T-cell (primary cell): ENCODE data around the gene SYNDIG1L. TPM values are rescaled to one million over a fixed set of nuclear protein-coding genes. Genes with fewer than 3 reads are reported as not detected.

Source experiments
- ATAC-seq, 4 experiments: fragments of 200-7000 bp in 3 of 4; fragments of 150-1000 bp in 1 of 4; cut with Tn5 transposase; replicated peaks in 1 of 4; 1 replicate in 3 of 4; 2 replicates in 1 of 4; pipeline ENCODE4 v1.10.0; 2021; ENCODE audit warnings: moderate library complexity in 3 of 4, mild to moderate bottlenecking in 2 of 4, moderate number of reproducible peaks in 1 of 4
- CTCF ChIA-PET, 2 donors: fragments of 300-600 bp; sonication (Branson Sonifier 250); formaldehyde crosslinking; loops; one replicate each; lab custom pipeline; 2022; ENCODE audit warnings: antibody characterized with exemption in 2 of 2; lab: Charles Lee
- POLR2A ChIA-PET, 2 donors: fragments of 300-600 bp; sonication (Branson Sonifier 250); formaldehyde crosslinking; loops; one replicate each; lab custom pipeline; 2022; ENCODE audit warnings: antibody characterized with exemption in 2 of 2; lab: Charles Lee
- DNase-seq, 35 experiments: peaks; one replicate each; pipeline versions ENCODE4 v3.0.0 to v3.0.0-alpha.2; 2013 to 2023
- H3K27ac ChIP-seq: one replicate; pipeline ENCODE4 v1.5.1; 2013; ENCODE audit warnings: low read length
- H3K27me3 ChIP-seq, 2 experiments: replicated peaks in 1 of 2; 1 replicate in 1 of 2; 2 replicates in 1 of 2; pipeline versions ENCODE4 v1.6.1 to v1.7.0; 2013; ENCODE audit warnings: low read length in 1 of 2, mixed read lengths in 1 of 2; ENCODE audit not compliant: control insufficient read depth in 2 of 2, insufficient read depth in 2 of 2; ENCODE audit errors: extremely low read depth in 1 of 2
- H3K36me3 ChIP-seq, 2 donors: 1 replicate in 1 of 2; 2 replicates in 1 of 2; pipeline versions ENCODE4 v1.6.1 to v1.7.0; 2013; ENCODE audit warnings: low read length in 1 of 2; ENCODE audit not compliant: control insufficient read depth in 2 of 2, insufficient read depth in 1 of 2; ENCODE audit errors: extremely low read depth in 1 of 2
- H3K4me1 ChIP-seq, 2 experiments: 1 replicate in 1 of 2; 2 replicates in 1 of 2; pipeline versions ENCODE4 v1.6.1 to v1.7.0; 2013; ENCODE audit warnings: low read length in 2 of 2, mixed read lengths in 1 of 2; ENCODE audit not compliant: insufficient read depth in 2 of 2, control insufficient read depth in 1 of 2; ENCODE audit errors: extremely low read depth in 1 of 2
- H3K4me3 ChIP-seq, 2 donors: 1 replicate in 1 of 2; 2 replicates in 1 of 2; pipeline versions ENCODE4 v1.5.1 to v1.7.0; 2013; ENCODE audit warnings: mild to moderate bottlenecking in 2 of 2, low read length in 1 of 2, moderate library complexity in 1 of 2; ENCODE audit not compliant: control insufficient read depth in 1 of 2; ENCODE audit errors: extremely low read depth in 1 of 2
- H3K9me3 ChIP-seq: 2 replicates; pipeline ENCODE4 v1.7.0; 2013
- H3K27ac Mint-ChIP-seq, 2 donors: one replicate each; pipeline ENCODE4 v1.8.0; 2020 to 2021; ENCODE audit warnings: mild to moderate bottlenecking in 2 of 2, mixed read lengths in 2 of 2
- H3K27me3 Mint-ChIP-seq, 2 donors: one replicate each; pipeline ENCODE4 v1.8.0; 2021 to 2022; ENCODE audit warnings: mixed read lengths in 2 of 2
- H3K36me3 Mint-ChIP-seq: one replicate; pipeline ENCODE4 v1.8.0; 2021; ENCODE audit warnings: mixed read lengths
- H3K4me1 Mint-ChIP-seq, 3 donors: one replicate each; pipeline ENCODE4 v1.8.0; 2020 to 2022; ENCODE audit warnings: mixed read lengths in 3 of 3, mild to moderate bottlenecking in 1 of 3
- H3K4me3 Mint-ChIP-seq, 3 donors: one replicate each; pipeline ENCODE4 v1.8.0; 2020 to 2022; ENCODE audit warnings: mild to moderate bottlenecking in 3 of 3, mixed read lengths in 3 of 3, moderate library complexity in 3 of 3
- H3K9me3 Mint-ChIP-seq, 3 donors: one replicate each; pipeline ENCODE4 v1.8.0; 2020 to 2022; ENCODE audit warnings: mixed read lengths in 3 of 3
- WGBS: methylation state at CpG from one replicate; pipeline ENCODE4 v1.1.5; 2013; ENCODE audit warnings: missing lambda C conversion rate; ENCODE audit not compliant: insufficient coverage; 5-methylcytosine and 5-hydroxymethylcytosine counted together
- total RNA-seq, 35 experiments: library from RNA in 6 of 35; stranded (reverse) in 6 of 35; fragments of 120-200 nt in 1 of 35; gene quantifications; one replicate each; pipeline versions ENCODE4 v1.2.1 to v1.2.4 and lab custom pipeline; 2013 to 2026

The SYNDIG1L gene
- total RNA-seq, 5 donors from 2014 or later (not counting 1 experiment from before 2014, with no cell fraction given) = 0.73 TPM; not detected in 4

GRCh38 chr14:74357585-74357984 is 68.4 kb downstream of the SYNDIG1L start:
- Mint-ChIP-seq H3K27me3 (peaks cover 4 to 10% of the 10 kb centered on the region in 2 donors), H3K4me1 (peaks cover 0 to 2% (median 0%) of the 10 kb centered on the region in 3 donors), H3K9me3 (no peaks in the 10 kb centered on the region), H3K27ac (no peak overlapping the region), H3K4me3 (no peak overlapping the region), H3K36me3 (no peaks in the 10 kb centered on the region)
- 93% methylated on average over 17 of the region's 19 CpGs for WGBS
- Histone ChIP-seq H3K27me3 (peaks cover 0 to 26% of the 10 kb centered on the region in 2 experiments), H3K4me3 (no peak overlapping the region), H3K36me3 (no peaks in the 10 kb centered on the region), H3K4me1 (peaks cover 0 to 3% of the 10 kb centered on the region in 2 experiments), H3K27ac (no peak overlapping the region), H3K9me3 (no peaks in the 10 kb centered on the region)
- POLR2A ChIA-PET = no interaction called here
- ATAC-seq (no peak), DNase-seq (no peak)
- CTCF ChIA-PET = no interaction called here

- no peak for DNase-seq
- ChIA-PET CTCF (no interaction called here), POLR2A (no interaction called here)
- no peaks in the 10 kb centered on the region for H3K4me1 Mint-ChIP-seq
- H3K4me3 Mint-ChIP-seq = no peak overlapping the region
- Histone ChIP-seq H3K9me3 (no peaks in the 10 kb centered on the region), H3K4me3 (no peak overlapping the region), H3K36me3 (no peaks in the 10 kb centered on the region), H3K4me1 (no peaks in the 10 kb centered on the region), H3K27ac (no peak overlapping the region), H3K27me3 (peaks cover 0 to 24% of the 10 kb centered on the region in 2 experiments)
- 82% methylated on average over 19 of the region's 32 CpGs for WGBS
- H3K9me3 Mint-ChIP-seq = no peaks in the 10 kb centered on the region
- ATAC-seq = no peak
- H3K27me3 Mint-ChIP-seq = peaks cover 4 to 10% of the 10 kb centered on the region in 2 donors
- no peak overlapping the region for H3K27ac Mint-ChIP-seq
- H3K36me3 Mint-ChIP-seq = no peaks in the 10 kb centered on the region
Observed at GRCh38 chr14:74356892-74357575, 69.0 kb downstream of the SYNDIG1L start.

Other genes starting within 250 kb of the SYNDIG1L start
- not detected for gene VSX2, start 186.8 kb downstream of the SYNDIG1L start, total RNA-seq
- gene ABCD4, start 123.3 kb downstream of the SYNDIG1L start, total RNA-seq = 100 to 1,000 TPM in 1 of 5 donors, 10 to 100 TPM in 4; 70.3 to 103 (median 91.8) TPM
- gene VRTN, start 77.7 kb downstream of the SYNDIG1L start, total RNA-seq = under 1 TPM in 2 of 5 donors, not detected in 3; 0.06 to 0.09 TPM
- 10 to 100 TPM; 32.4 to 61.4 (median 44.8) TPM for gene NPC2, start 67.1 kb upstream of the SYNDIG1L start, total RNA-seq
- 10 to 100 TPM; 21.3 to 42.6 (median 34.1) TPM for gene ISCA2, start 67.6 kb upstream of the SYNDIG1L start, total RNA-seq
- 1 to 10 TPM in 3 of 5 donors, under 1 TPM in 2; 0.39 to 1.7 (median 1.1) TPM for gene LTBP2, start 186.0 kb upstream of the SYNDIG1L start, total RNA-seq